ENCODE results near the gene ATP6V0A4.

The ATP6V0A4 gene

GRCh38 chr7:138663725-138664710, 134.0 kb downstream of the ATP6V0A4 start:
- DNase-seq (ENCODE audit: low spot score) (no peak), FAIRE-seq (no peak)

GRCh38 chr7:138662991-138663320, 135.0 kb downstream of the ATP6V0A4 start:
- FAIRE-seq, result no peak
- DNase-seq (ENCODE audit: low spot score), result no peak

GRCh38 chr7:138662076-138662990, 135.7 kb downstream of the ATP6V0A4 start:
- FAIRE-seq, result no peak

GRCh38 chr7:138661069-138661635, 136.8 kb downstream of the ATP6V0A4 start:
- FAIRE-seq, result no peak
- DNase-seq (ENCODE audit: low spot score), result no peak

More at GRCh38 chr7:138662076-138662990, 135.7 kb downstream of the ATP6V0A4 start:
- no peak for DNase-seq (ENCODE audit: low spot score)

- DNase-seq (ENCODE audit: low spot score) (no peak), FAIRE-seq (no peak)
Observed at GRCh38 chr7:138658889-138659288, 139.1 kb downstream of the ATP6V0A4 start.

GRCh38 chr7:138657854-138658386, 140.1 kb downstream of the ATP6V0A4 start:
- DNase-seq (ENCODE audit: low spot score), result no peak
- FAIRE-seq, result no peak

GRCh38 chr7:138656952-138657351, 141.0 kb downstream of the ATP6V0A4 start:
- DNase-seq (ENCODE audit: low spot score) (no peak), FAIRE-seq (no peak)

All from urothelium cell line (cell line).